NCI-H1105 treated with DMSO at 0.1 percent for 48 hours (cell line): ENCODE measurements around the gene MAPK8IP1.
"Not testable (repeated sequence)": the region's sequence is repeated elsewhere in the genome, so short reads cannot be mapped to it uniquely, and the experiment has no call there.

Experiments used
- DNase-seq: peaks from one replicate; lab custom pipeline; 2025; lab: John Stamatoyannopoulos, UW

Gene MAPK8IP1

GRCh38 chr11:45885274-45885920 is at the start of gene MAPK8IP1:
Gene MAPK8IP1 (plus strand): TSS chr11:45885651. CDS start chr11:45885821, 170 bp downstream.
- peak; percentile 66 for DNase-seq

- DNase-seq = no peak
Observed at GRCh38 chr11:45839204-45839603, 46.2 kb upstream of the MAPK8IP1 start.

GRCh38 chr11:45840251-45840650 is 45.2 kb upstream of the MAPK8IP1 start:
- not testable (repeated sequence) for DNase-seq

- peak; percentile 89 for DNase-seq
Observed at GRCh38 chr11:45843158-45843924, 42.1 kb upstream of the MAPK8IP1 start.

- DNase-seq = no peak
Observed at GRCh38 chr11:45844822-45845578, 40.5 kb upstream of the MAPK8IP1 start.

GRCh38 chr11:45846174-45846675 is 39.2 kb upstream of the MAPK8IP1 start:
- no peak for DNase-seq

GRCh38 chr11:45846974-45847910 is 38.2 kb upstream of the MAPK8IP1 start, which contains the start of gene CRY2:
Gene CRY2 (plus strand): TSS chr11:45847475. CDS start chr11:45847491, 16 bp downstream.
- peak; percentile 94 for DNase-seq

GRCh38 chr11:45847911-45848316 is 37.5 kb upstream of the MAPK8IP1 start:
- DNase-seq = peak; percentile 25

- DNase-seq = no peak
Observed at GRCh38 chr11:45848654-45849081, 36.8 kb upstream of the MAPK8IP1 start.

GRCh38 chr11:45850446-45850845 is 35.0 kb upstream of the MAPK8IP1 start:
- no peak for DNase-seq

GRCh38 chr11:45851228-45851627 is 34.2 kb upstream of the MAPK8IP1 start:
- no peak for DNase-seq

- DNase-seq = no peak
Observed at GRCh38 chr11:45852018-45852711, 33.3 kb upstream of the MAPK8IP1 start.

- DNase-seq = no peak
Observed at GRCh38 chr11:45852712-45853101, 32.7 kb upstream of the MAPK8IP1 start.

GRCh38 chr11:45853332-45854219 is 31.9 kb upstream of the MAPK8IP1 start:
- DNase-seq = no peak

- no peak for DNase-seq
Observed at GRCh38 chr11:45855308-45855707, 30.1 kb upstream of the MAPK8IP1 start.

- no peak for DNase-seq
Observed at GRCh38 chr11:45856044-45856468, 29.4 kb upstream of the MAPK8IP1 start.

GRCh38 chr11:45857961-45858474 is 27.4 kb upstream of the MAPK8IP1 start:
- peak; percentile 9 for DNase-seq

GRCh38 chr11:45858751-45859398 is 26.6 kb upstream of the MAPK8IP1 start:
- DNase-seq = no peak

- DNase-seq = peak; percentile 87
Observed at GRCh38 chr11:45859661-45860140, 25.8 kb upstream of the MAPK8IP1 start.
